HG02571 (cell line): ENCODE results near the gene NDUFS8.

Experiments
- ATAC-seq: cut with Tn5 transposase; IDR thresholded peaks from one replicate; pipeline ENCODE4 v1.9.1; 2021; ENCODE audit warnings: mild to moderate bottlenecking, moderate library complexity; ENCODE audit not compliant: unreplicated experiment

Gene NDUFS8

GRCh38 chr11:68035266-68035876 lies 4.9 kb downstream of the NDUFS8 start:
- ATAC-seq: no peak

DNA sequence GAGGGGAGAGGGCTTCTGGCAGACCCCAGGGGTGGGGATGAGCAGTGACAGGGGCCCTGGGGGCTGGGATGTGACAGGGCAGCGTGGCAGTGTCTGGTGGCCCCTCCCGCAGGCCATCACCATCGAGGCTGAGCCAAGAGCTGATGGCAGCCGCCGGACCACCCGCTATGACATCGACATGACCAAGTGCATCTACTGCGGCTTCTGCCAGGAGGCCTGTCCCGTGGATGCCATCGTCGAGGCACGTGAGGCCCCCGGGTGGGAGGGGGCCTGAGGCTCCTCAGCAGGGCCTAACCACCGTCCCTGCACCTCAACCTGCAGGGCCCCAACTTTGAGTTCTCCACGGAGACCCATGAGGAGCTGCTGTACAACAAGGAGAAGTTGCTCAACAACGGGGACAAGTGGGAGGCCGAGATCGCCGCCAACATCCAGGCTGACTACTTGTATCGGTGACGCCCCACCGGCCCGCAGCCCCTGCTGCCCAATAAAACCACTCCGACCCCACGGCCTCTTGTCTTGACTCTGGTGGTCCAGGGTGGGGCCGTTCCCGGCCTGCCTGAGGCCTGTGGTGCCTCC lies 5.7 kb downstream of the NDUFS8 start:
- ATAC-seq: no peak

DNA sequence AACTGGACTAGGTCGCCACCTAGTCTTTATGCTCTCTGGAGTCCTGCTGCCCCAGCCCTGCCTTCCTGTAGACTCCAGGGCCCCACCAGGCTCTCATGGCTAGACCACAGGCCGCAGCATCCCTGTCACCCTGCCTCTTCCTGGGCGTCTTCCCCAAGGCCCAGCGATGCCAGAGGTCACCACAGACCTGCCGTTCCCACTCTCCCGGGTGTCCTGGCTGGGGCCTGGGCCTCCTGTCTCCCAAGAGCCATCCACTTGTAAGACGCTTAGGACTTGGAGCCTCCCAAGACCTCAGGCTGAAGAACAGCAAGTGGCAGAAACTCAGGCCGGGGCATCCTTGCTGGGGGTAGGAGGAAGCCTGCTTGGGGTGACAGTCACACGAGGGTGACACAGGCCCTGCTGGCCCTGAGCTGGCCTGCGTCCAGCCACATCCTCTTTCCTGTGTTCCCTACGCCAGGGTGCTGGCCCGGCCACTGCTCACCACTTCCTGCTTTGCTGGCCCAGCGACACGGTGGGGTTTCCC lies 6.3 kb downstream of the NDUFS8 start:
- no peak for ATAC-seq

- no peak for ATAC-seq
These were observed 7.1 kb downstream of the NDUFS8 start for GRCh38 chr11:68037411-68038225.

GRCh38 chr11:68038226-68038717 lies 7.8 kb downstream of the NDUFS8 start:
- no peak for ATAC-seq

DNA sequence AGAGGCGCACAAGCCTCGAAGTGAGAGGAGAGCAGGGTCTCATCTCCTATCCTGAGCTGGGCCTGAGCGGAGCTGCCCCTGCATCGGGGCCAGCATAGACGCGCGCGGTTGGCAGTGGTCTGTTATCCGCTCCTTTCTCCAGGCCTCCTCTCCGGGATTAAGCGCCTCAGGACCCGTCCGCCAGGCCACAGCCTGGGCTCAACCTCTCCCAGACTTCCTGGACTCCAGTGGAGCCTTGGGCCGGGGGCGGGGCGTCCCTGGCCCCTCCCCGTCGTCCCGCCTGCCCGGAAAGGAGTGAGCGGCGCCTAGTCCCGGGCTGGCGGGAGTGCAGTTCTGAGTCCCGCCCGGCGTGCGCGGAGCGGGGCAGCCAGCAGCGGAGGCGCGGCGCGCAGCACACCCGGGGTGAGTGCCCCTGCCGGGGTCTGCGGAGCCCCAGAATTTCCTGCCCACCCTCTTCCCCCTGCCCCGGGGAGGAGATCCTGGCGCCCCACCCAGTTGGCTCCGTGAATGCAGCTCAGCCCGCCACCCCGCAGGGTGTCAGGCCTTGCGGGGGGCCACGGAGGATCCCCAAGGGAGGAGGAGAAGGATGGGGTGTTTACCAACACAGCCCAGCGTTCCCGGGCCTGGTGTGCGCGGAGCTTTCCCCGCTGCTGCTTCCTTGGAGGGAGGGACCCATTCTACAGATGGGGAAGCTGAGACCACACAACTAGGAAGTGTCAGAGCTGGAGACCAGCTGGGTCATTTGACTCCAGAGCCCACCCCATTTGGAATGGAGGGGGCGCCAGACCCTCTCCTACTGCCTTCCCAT lies 8.4 kb downstream of the NDUFS8 start, which contains the start of gene TCIRG1:
TSS of gene TCIRG1 (plus strand) at position 308 of the 808 bp plus-strand sequence. CDS start 2,247 bp downstream, outside the sequence.
- no peak for ATAC-seq

DNA sequence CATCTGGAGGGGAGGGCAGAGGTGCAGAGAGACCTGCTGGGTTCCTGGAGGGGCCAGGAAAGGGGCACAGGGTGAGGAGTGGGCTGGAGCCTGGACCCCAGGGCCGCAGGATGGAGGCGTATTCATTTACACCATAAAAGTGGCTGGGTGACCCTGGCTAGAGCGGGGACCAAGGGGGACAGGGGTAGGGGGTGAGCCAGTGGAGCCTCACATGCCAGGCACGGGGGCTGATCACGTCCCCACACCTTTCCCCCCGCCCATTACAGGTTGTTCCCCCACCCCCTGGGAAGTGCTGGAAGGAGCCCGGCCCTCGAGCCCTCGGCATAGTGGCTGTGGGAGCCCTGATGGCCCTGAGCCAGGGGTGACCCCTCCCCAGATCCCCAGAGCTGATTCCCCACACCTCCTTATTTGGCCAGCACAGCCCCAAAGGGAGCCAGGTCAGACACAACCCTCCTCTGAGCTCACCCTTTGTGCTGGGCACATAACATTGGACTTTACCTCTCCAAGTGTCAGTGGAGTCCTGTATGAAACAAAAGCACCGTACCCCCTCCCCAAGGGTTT lies 9.1 kb downstream of the NDUFS8 start:
- ATAC-seq: no peak

GRCh38 chr11:68040101-68040956 lies 9.8 kb downstream of the NDUFS8 start:
- ATAC-seq: peak; percentile 49

- no peak for ATAC-seq
These were observed 10.6 kb downstream of the NDUFS8 start for GRCh38 chr11:68040957-68041591.

- no peak for ATAC-seq
These were observed 11.2 kb downstream of the NDUFS8 start for GRCh38 chr11:68041617-68042218.

DNA sequence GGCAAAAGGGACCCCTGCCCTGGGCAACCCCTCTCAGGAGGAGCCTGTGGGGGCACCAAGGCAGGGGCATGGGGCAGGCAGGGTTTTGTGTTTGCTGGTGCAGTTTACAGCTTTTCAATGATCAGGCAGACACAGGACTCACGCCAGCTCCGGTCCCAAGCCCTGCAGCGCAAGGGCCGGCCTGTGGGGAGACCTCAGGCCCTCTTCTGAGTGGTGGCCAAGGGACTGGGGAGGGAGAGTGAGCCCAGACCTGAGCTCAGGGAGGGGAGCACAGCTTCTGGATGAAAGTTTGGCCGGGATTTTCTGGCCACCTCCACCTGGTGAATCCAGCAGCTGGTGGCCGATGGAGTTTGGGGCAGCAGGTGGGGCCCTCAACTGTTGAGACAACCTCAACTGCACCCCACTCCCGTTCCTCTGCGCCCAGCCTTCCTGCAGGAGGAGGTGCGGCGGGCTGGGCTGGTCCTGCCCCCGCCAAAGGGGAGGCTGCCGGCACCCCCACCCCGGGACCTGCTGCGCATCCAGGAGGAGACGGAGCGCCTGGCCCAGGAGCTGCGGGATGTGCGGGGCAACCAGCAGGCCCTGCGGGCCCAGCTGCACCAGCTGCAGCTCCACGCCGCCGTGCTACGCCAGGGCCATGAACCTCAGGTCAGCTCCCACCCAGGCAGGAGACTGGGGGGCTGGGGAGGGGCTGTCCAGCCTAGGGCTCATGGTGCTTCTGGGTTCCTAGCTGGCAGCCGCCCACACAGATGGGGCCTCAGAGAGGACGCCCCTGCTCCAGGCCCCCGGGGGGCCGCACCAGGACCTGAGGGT lies 11.9 kb downstream of the NDUFS8 start:
- no peak for ATAC-seq

DNA sequence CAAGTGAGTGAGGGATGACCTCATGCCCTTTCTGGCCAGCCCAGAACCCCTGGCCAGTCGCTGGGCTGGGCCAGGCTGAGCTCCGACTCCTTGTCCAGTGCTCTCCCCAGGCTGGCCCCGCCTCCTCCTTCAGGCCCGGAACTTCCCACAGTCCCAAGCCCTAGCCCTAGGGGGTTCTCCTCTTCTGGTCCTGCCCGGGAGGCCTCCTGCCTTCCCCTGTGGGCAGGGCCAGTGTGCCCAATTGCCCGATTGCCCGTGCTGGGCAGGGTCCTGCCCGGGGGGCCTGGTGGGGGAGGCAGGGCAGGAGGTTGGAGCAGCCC lies 12.5 kb downstream of the NDUFS8 start:
- ATAC-seq: no peak

- no peak for ATAC-seq
These were observed 13.1 kb downstream of the NDUFS8 start for GRCh38 chr11:68043349-68044144.

- no peak for ATAC-seq
These were observed 13.8 kb downstream of the NDUFS8 start for GRCh38 chr11:68044145-68044813.

- no peak for ATAC-seq
These were observed 14.4 kb downstream of the NDUFS8 start for GRCh38 chr11:68044898-68045351.
